Measurements from ENCODE around the gene FMNL3.
A peak's percentile ranks its signal among the peaks of the same experiment; 100 is the strongest.
"Not testable (repeated sequence)": the region's sequence is repeated elsewhere in the genome, so short reads cannot be mapped to it uniquely, and the experiment has no call there.

Gene FMNL3

GRCh38 chr12:49707128-49707811 is at the start of gene FMNL3:
Gene FMNL3, minus strand, starts transcription at chr12:49707405. Its CDS starts 225 bp downstream, at chr12:49707180.
- DNase-seq (ENCODE audit: low read depth in 2 of 2, low spot score in 1 of 2): peak; percentile 97 to 98

- DNase-seq (ENCODE audit: low read depth in 2 of 2, low spot score in 1 of 2): no peak
These were observed 43.8 kb upstream of the FMNL3 start for GRCh38 chr12:49750996-49751393.

GRCh38 chr12:49750027-49750995 is 43.1 kb upstream of the FMNL3 start:
- no peak for DNase-seq (ENCODE audit: low read depth in 2 of 2, low spot score in 1 of 2)

GRCh38 chr12:49748800-49749199 is 41.6 kb upstream of the FMNL3 start:
- no peak for DNase-seq (ENCODE audit: low read depth in 2 of 2, low spot score in 1 of 2)

- no peak for DNase-seq (ENCODE audit: low read depth in 2 of 2, low spot score in 1 of 2)
These were observed 41.1 kb upstream of the FMNL3 start for GRCh38 chr12:49748306-49748705.

GRCh38 chr12:49744363-49744885 is 37.2 kb upstream of the FMNL3 start:
- no peak for DNase-seq (ENCODE audit: low read depth in 2 of 2, low spot score in 1 of 2)

- DNase-seq (ENCODE audit: low read depth in 2 of 2, low spot score in 1 of 2): peak; percentile 65 to 68
These were observed 34.8 kb upstream of the FMNL3 start for GRCh38 chr12:49741882-49742620.

- DNase-seq (ENCODE audit: low read depth in 2 of 2, low spot score in 1 of 2): peak; percentile 97 to 98
These were observed 34.0 kb upstream of the FMNL3 start, which contains the start of gene TMBIM6 for GRCh38 chr12:49740930-49741881. Gene TMBIM6, plus strand, starts transcription at chr12:49741557. Its CDS starts 10,937 bp downstream, at chr12:49752494.

- not testable (repeated sequence) for DNase-seq (ENCODE audit: low read depth in 2 of 2, low spot score in 1 of 2)
These were observed 33.1 kb upstream of the FMNL3 start for GRCh38 chr12:49740277-49740676.

- not testable (repeated sequence) for DNase-seq (ENCODE audit: low read depth in 2 of 2, low spot score in 1 of 2)
These were observed 31.5 kb upstream of the FMNL3 start for GRCh38 chr12:49738721-49739120.

- DNase-seq (ENCODE audit: low read depth in 2 of 2, low spot score in 1 of 2): not testable (repeated sequence)
These were observed 27.7 kb upstream of the FMNL3 start for GRCh38 chr12:49734900-49735299.

GRCh38 chr12:49733219-49734017 is 26.2 kb upstream of the FMNL3 start:
- DNase-seq (ENCODE audit: low read depth in 2 of 2, low spot score in 1 of 2): no peak

- no peak for DNase-seq (ENCODE audit: low read depth in 2 of 2, low spot score in 1 of 2)
These were observed 23.4 kb upstream of the FMNL3 start for GRCh38 chr12:49730568-49731101.

- no peak for DNase-seq (ENCODE audit: low read depth in 2 of 2, low spot score in 1 of 2)
These were observed 22.8 kb upstream of the FMNL3 start for GRCh38 chr12:49730050-49730449.

- no peak for DNase-seq (ENCODE audit: low read depth in 2 of 2, low spot score in 1 of 2)
These were observed 21.2 kb upstream of the FMNL3 start for GRCh38 chr12:49728446-49728845.

GRCh38 chr12:49721355-49721754 is 14.2 kb upstream of the FMNL3 start:
- DNase-seq (ENCODE audit: low read depth in 2 of 2, low spot score in 1 of 2): not testable (repeated sequence)

- DNase-seq (ENCODE audit: low read depth in 2 of 2, low spot score in 1 of 2): no peak
These were observed 13.0 kb upstream of the FMNL3 start for GRCh38 chr12:49720214-49720613.

GRCh38 chr12:49717800-49718199 is 10.6 kb upstream of the FMNL3 start:
- not testable (repeated sequence) for DNase-seq (ENCODE audit: low read depth in 2 of 2, low spot score in 1 of 2)

GRCh38 chr12:49716553-49716952 is 9.3 kb upstream of the FMNL3 start:
- DNase-seq (ENCODE audit: low read depth in 2 of 2, low spot score in 1 of 2): no peak

All from stimulated activated CD8-positive, alpha-beta memory T cell treated with anti-CD3 and anti-CD28 coated beads, Interleukin-4, amount 100 ng/mL, for 1 hour (primary cell).